Mesenteric fat pad (tissue), 1 donor: ENCODE measurements around the gene PRSS57. TPM values are rescaled to one million over a fixed set of nuclear protein-coding genes. Genes with fewer than 3 reads are reported as not detected.

Experiments
- DNase-seq: peaks from one replicate; pipeline ENCODE4 v3.0.0-alpha.2; 2020; ENCODE audit warnings: low spot score
- total RNA-seq: library from RNA; stranded (reverse); fragmentation: NEBNext Ultra II Directional; extraction: Animal tissue kit (Norgen Biotek cat#: 25700); gene quantifications from one replicate; pipeline ENCODE4 v1.2.1, GENCODE V29; 2021
- donor health status: DM: yes; HTN: yes; CAD: no.

PRSS57 gene
- total RNA-seq, 1 donor from 2014 or later, result not detected

- DNase-seq, result peak; percentile 98
Observed at GRCh38 chr19:639253-640160, 55.7 kb downstream of the PRSS57 start, which contains the start of gene FGF22. FGF22 (plus strand) TSS chr19:639879; CDS start chr19:639926, 47 bp downstream.

GRCh38 chr19:638906-639252 is 56.4 kb downstream of the PRSS57 start:
- no peak for DNase-seq

Other genes starting within 250 kb of the PRSS57 start
- 29.1 TPM for gene SHC2, start 234.4 kb downstream of the PRSS57 start, total RNA-seq
- gene MADCAM1, start 199.0 kb downstream of the PRSS57 start, total RNA-seq, result 1.7 TPM
- gene TPGS1, start 188.0 kb downstream of the PRSS57 start, total RNA-seq, result 20.3 TPM
- gene CDC34, start 163.7 kb downstream of the PRSS57 start, total RNA-seq, result 53.7 TPM
- 0.74 TPM for gene GZMM, start 151.4 kb downstream of the PRSS57 start, total RNA-seq
- 396 TPM for gene BSG, start 122.9 kb downstream of the PRSS57 start, total RNA-seq
- 0.16 TPM for gene HCN2, start 105.6 kb downstream of the PRSS57 start, total RNA-seq
- 36.9 TPM for gene POLRMT, start 61.9 kb downstream of the PRSS57 start, total RNA-seq
- gene FGF22, start 55.6 kb downstream of the PRSS57 start, total RNA-seq, result 0.22 TPM
- gene RNF126, start 32.2 kb downstream of the PRSS57 start, total RNA-seq, result 37.3 TPM
- 193 TPM for gene FSTL3, start 19.1 kb downstream of the PRSS57 start, total RNA-seq
- 212 TPM for gene PALM, start 13.5 kb upstream of the PRSS57 start, total RNA-seq
- 0.67 TPM for gene MISP, start 55.7 kb upstream of the PRSS57 start, total RNA-seq
- 236 TPM for gene PTBP1, start 102.0 kb upstream of the PRSS57 start, total RNA-seq
- not detected for gene PLPPR3, start 126.5 kb upstream of the PRSS57 start, total RNA-seq
- 0.39 TPM for gene AZU1, start 132.4 kb upstream of the PRSS57 start, total RNA-seq
- 0.32 TPM for gene PRTN3, start 145.5 kb upstream of the PRSS57 start, total RNA-seq
- 1.3 TPM for gene ELANE, start 156.9 kb upstream of the PRSS57 start, total RNA-seq
- 1,010 TPM for gene CFD, start 164.2 kb upstream of the PRSS57 start, total RNA-seq
- 28.8 TPM for gene MED16, start 197.7 kb upstream of the PRSS57 start, total RNA-seq
- gene RNU6-9, start 198.0 kb upstream of the PRSS57 start, total RNA-seq, result not detected
- gene R3HDM4, start 217.8 kb upstream of the PRSS57 start, total RNA-seq, result 48.2 TPM
- gene KISS1R, start 221.9 kb upstream of the PRSS57 start, total RNA-seq, result not detected
- gene ARID3A, start 230.6 kb upstream of the PRSS57 start, total RNA-seq, result 19.5 TPM